Measurements from ENCODE around the gene C2CD3.
A peak's percentile ranks its signal among the peaks of the same experiment; 100 is the strongest.

Gene C2CD3

GRCh38 chr11:74170694-74171629 is at the start of gene C2CD3, which contains the start of gene PPME1:
Gene C2CD3 (minus strand): TSS chr11:74171002. CDS start chr11:74170792, 210 bp downstream.
Gene PPME1 (plus strand): TSS chr11:74171289. CDS start chr11:74171422, 133 bp downstream.
- DNase-seq, result peak; percentile 100

GRCh38 chr11:74220376-74220775 is 49.6 kb upstream of the C2CD3 start:
- no peak for DNase-seq

- no peak for DNase-seq
These were observed 41.7 kb upstream of the C2CD3 start for GRCh38 chr11:74212533-74212932.

DNA sequence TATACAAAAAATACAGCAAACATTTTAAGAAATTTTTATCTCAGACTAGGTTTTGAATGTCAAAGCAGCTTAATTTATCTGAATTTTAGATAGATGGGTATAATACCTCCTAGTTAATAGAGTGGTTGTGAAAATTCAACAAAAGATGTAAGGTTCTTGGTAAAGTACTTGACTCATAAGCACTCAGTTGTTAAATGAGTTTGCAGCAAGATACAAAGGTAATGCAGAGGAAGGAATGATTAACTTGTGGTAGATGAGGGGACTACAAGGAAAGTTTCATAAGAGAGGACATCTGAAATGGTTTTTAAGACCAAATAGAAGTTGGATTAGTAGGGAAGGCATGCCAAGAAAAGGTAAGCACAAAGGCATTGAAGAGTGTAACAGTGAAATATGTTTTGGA is 37.7 kb upstream of the C2CD3 start:
- no peak for DNase-seq

- DNase-seq, result no peak
These were observed 35.9 kb upstream of the C2CD3 start for GRCh38 chr11:74206746-74207145.

DNA sequence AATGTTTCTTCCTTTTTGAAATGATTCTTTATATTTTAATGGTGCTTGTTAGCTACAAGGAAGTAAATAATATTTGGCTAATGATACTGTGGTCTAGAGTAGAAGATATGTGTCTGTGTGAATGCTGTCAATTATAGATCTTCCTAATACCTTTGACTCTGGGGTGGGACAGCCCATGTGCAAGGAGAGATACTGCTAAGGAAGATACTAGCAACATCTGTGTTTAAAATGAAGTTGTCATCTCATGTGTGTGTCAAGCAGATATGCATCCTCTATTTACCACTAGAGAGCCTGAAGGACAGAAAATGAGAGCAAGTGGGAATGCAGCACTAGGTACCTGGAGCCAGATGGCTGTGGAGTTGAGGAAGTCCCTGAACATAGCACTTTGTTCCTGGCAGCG is 34.4 kb upstream of the C2CD3 start:
- no peak for DNase-seq

- DNase-seq, result no peak
These were observed 33.9 kb upstream of the C2CD3 start for GRCh38 chr11:74204701-74205100.

DNA sequence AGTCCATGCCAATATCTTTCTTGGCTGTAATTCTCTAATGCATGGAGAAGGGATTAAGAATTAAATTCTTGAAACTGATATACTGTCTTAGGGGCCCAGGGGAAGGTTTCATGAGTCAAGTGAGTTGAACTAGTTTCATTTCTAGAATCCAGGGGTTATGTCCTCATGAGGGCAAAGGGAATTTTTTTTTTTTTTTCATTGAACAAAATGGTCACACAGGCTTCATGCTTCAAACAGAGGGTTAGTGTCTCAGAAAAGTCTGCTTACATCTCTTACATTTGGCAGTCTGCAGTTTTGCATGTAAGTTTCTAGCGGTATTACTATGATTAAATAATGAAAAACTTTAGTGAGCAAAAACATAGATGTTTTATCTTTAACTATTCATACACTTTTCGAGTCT is 33.2 kb upstream of the C2CD3 start:
- DNase-seq, result no peak

- no peak for DNase-seq
These were observed 26.1 kb upstream of the C2CD3 start for GRCh38 chr11:74196781-74197486.

GRCh38 chr11:74195828-74196227 is 25.0 kb upstream of the C2CD3 start:
- no peak for DNase-seq

DNA sequence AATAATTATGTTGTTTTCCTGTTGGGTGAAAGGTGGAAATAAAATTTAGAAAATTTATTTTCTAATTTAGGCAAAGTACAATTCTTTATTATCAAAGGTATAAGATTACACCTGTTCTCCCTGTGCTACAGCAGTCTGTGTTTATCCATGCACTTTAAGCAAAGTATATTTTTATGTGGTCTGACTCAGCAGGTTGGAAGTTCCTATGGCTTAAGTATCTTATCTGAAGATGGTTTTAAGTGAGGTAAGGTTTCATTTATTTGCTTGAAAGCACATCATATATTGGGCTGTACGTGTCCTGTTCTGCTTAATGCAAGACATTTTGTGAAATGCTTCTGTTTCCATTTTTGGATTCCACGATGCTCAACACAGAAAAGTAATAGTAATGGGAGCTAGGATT is 14.9 kb upstream of the C2CD3 start:
- DNase-seq, result no peak

- DNase-seq, result no peak
These were observed 14.5 kb upstream of the C2CD3 start for GRCh38 chr11:74185285-74185684.

- DNase-seq, result no peak
These were observed 11.8 kb upstream of the C2CD3 start for GRCh38 chr11:74182635-74183034.

- no peak for DNase-seq
These were observed 8.6 kb upstream of the C2CD3 start for GRCh38 chr11:74179234-74180052.

DNA sequence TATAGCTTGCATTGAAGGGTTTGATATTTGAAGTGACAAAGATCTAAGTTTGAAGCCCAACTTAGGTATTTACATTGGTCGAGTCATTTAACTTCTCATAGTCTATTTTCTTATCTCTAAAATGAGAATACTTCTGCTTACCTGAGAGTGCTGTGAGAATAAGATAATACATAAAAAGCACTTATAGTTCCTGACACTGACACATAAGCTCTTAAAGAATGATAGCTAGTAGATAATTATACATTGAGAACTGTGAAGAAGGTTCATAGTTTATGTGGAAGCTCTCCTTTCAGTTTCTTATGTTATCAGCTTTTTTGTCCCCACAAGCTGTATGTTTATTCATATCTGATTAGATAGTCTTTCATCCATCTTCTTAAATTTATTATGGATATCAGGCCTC is 5.1 kb upstream of the C2CD3 start:
- no peak for DNase-seq

DNA sequence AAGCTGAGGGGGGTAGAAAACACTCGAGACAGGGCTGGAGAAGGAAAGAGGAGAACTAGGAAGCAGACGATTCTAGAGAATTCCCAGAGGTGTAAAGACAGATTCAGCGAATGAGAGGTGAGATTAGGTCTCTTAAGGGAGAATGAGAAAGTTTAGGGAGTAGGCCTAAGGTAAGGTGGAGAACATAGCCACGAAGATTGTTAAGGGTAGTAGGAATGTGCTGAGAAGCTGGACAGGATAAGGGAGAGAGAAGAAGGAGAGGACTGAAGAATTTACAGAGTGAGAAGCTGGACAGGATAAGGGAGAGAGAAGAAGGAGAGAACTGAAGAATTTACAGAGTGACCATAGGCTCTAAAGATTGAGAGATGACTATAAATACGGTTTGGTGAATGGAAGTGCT is 1.2 kb upstream of the C2CD3 start:
- no peak for DNase-seq

GRCh38 chr11:74171630-74171968 is 797 bp upstream of the C2CD3 start:
- no peak for DNase-seq

DNA sequence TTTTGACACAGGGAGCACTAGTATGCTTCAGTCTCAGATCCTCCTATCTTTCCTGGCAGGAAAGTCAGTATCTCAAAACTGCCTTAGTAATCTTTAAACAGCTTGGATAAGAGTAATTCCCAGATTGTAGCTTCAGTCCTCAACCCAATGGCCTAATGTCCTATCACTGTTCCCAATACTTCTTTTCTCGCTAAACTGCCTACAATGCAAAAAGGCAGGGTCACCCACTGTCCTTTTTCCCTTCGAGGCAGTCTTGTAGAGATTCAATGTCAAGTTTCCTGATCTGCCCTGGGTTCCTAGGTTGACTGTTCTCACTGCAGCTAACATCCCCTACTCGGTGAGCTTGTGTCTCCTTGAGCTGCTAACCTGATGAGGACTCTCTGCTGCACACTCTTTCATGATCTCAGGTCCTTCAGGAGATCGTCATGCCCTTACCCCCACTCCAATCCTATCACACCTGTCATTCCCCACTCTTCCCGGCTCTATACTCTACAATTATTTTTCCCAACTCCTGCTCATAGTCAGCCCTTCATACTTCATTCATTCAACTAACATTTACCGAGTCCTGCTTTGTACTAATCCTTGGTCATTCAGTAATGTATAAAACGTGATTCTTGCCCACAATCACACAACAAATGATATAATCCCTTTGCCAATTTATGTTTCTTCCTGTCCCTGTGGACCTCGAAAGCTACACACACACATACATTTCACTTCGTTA is 904 bp downstream of the C2CD3 start:
- DNase-seq, result no peak

DNA sequence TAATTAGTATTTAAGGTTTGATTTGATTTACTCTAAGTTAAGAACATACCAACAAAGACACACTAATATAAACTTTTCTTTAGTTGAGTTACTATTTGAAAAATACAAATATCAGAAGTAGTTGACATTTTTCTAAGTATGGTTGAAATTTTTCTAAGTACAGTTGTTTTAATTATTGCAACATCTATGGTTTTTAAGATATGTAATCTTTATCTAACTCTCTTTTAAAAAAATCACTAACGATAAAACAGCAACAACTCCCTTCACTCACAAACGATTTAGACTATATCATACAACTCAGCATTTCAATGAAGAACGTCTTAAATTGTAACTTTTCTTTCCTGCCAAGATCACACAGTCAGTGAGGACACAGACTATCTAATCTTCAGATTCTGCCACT is 2.0 kb downstream of the C2CD3 start:
- no peak for DNase-seq

DNA sequence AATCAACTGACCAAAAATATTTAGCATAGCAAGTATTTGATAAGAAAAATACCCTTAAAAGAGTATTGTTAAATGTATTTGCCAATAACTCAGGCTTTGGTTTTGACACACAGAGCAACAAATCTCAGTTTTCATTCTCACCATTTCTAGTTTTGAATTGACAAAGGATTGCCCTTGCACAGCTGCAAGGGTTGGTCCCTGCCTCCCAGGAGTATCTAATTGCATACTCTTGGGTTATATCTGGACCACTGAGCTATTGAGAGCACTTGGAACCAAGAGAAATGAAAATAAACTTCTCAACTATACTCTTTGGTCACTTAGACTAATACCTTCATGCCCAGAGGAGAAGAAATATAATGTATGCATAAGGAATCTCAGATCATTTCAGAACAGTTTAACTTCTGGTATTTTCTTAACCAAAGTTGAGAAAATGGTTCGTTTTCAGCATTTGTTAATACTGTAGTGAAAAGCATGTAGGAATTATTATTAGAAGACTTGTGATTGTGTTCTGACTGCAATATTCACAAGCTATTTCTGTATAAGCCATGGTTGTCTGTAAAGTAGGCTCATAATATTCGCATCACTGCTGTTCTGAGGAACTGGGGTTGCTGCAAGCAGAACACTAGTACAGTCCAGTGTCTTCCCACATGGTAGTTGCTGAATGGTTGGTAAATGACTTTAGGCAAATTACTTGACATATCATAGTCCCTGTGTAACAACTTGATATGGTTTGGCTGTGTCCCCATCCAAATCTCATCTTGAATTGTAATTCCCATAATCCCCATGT is 7.9 kb downstream of the C2CD3 start:
- DNase-seq, result no peak

DNA sequence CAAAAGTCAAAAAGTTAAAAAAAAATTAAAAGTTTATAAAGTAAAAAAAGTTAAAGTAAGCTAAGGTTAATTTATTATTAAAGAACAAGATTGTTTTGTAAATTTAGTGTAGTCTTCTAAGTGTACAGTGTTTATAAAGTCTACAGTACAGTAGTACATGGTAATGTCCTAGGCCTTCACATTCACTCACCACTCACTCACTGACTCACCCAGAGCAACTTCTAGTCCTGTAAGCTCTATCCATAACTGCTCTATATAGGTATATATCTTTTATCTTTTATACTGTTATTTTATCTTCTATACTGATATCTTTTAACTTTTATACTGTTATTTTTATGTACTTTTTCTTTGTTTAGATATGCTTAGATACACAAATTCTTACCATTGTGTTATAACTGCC is 11.2 kb downstream of the C2CD3 start:
- DNase-seq, result no peak

DNA sequence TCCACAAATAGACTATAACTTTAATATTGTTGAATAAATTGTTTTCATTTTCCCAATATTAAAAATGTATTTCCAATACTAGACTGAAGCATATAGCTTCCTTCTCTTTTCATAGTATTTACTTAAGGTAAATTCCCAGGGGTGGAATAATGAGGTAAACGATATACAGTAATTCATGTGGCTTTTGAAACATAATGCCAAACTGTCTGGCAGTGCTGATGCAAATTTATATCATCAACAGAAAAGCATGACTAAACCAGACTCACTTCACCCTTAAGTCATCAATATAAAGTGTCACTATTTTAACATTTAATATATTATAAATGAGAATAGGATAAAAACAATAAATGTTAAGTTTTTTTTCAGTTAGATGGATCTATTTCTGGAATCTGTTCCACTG is 13.6 kb downstream of the C2CD3 start:
- no peak for DNase-seq
